Measurements from ENCODE around the gene F2RL1.

Gene F2RL1

GRCh38 chr5:76818844-76819831 lies at the start of gene F2RL1:
TSS of gene F2RL1 (plus strand) at chr5:76819030. CDS start at chr5:76819183, 153 bp downstream.
- H3K4me1 ChIP-seq (ENCODE audit: control insufficient read depth, insufficient read depth, low read length): peaks cover 4% of the 10 kb centered on the region
- peak within 1 kb of the TSS; percentile 65 for H3K4me3 ChIP-seq (ENCODE audit: low read depth, low read length)
- ChIA-PET POLR2A (interaction anchor here (0.5 to 2.1 kb wide), 26 partner anchors 12 to 1301 kb away, joined by 3 to 35 read pairs (median 4); partner anchors contain the start of gene AGGF1), CTCF (interaction anchor here (0.5 to 2.2 kb wide), 8 partner anchors 12 to 1900 kb away, joined by 3 to 22 read pairs (median 3); no protein-coding TSS in a partner anchor)
- H3K9me3 ChIP-seq (ENCODE audit: control insufficient read depth, insufficient read depth, low read depth, low read length): no peaks in the 10 kb centered on the region
- no peaks in the 10 kb centered on the region; a peak in 1 of 3 replicates for H3K36me3 ChIP-seq (ENCODE audit: control insufficient read depth in 2 of 2, insufficient read depth in 1 of 2, low read length in 2 of 2)
- H3K27ac ChIP-seq (ENCODE audit: extremely low read depth, low read depth, low read length): peak within 1 kb of the TSS; percentile 88
- TF ChIP-seq ZNF785 (tag by site-specific recombination; IDR thresholded peaks at IDR 0.05) (no peak), ZNF791 (tag by site-specific recombination; IDR thresholded peaks at IDR 0.05) (no peak), ZNF555 (tag by site-specific recombination; conservative IDR thresholded peaks at IDR 0.05) (no peak), ZNF707 (tag by site-specific recombination; IDR thresholded peaks at IDR 0.05) (no peak), KLF1 (tag by site-specific recombination; IDR thresholded peaks at IDR 0.05) (peak; percentile 76), KLF9 (tag by site-specific recombination; IDR thresholded peaks at IDR 0.05; ENCODE audit: low read depth) (peak; percentile 87), ZNF426 (tag by site-specific recombination; IDR thresholded peaks at IDR 0.05) (no peak), FEZF1 (tag by site-specific recombination; IDR thresholded peaks at IDR 0.05) (no peak), ZNF148 (tag by site-specific recombination; IDR thresholded peaks at IDR 0.05; ENCODE audit: borderline replicate concordance) (no peak), ZNF184 (tag by site-specific recombination; IDR thresholded peaks at IDR 0.05) (no peak), ZNF561 (tag by site-specific recombination; IDR thresholded peaks at IDR 0.05; ENCODE audit: borderline replicate concordance) (peak; percentile 37), ZNF112 (tag by site-specific recombination; IDR thresholded peaks at IDR 0.05) (no peak), SP7 (tag by site-specific recombination; IDR thresholded peaks at IDR 0.05) (peak; percentile 65), YY2 (tag by site-specific recombination; IDR thresholded peaks at IDR 0.05) (peak; percentile 82), SP3 (tag by site-specific recombination; IDR thresholded peaks at IDR 0.05) (peak; percentile 80), WT1 (tag by site-specific recombination; IDR thresholded peaks at IDR 0.05) (peak; percentile 27; the same call in 1 of the 2 replicates), ZNF843 (tag by site-specific recombination; IDR thresholded peaks at IDR 0.05) (peak; percentile 21; the same call in 1 of the 2 replicates), ZNF18 (tag by site-specific recombination; IDR thresholded peaks at IDR 0.05) (peak; percentile 44; the same call in 1 of the 2 replicates), OSR2 (tag by site-specific recombination; IDR thresholded peaks at IDR 0.05) (no peak; the same call in 1 of the 2 replicates), ZNF335 (tag by site-specific recombination; conservative IDR thresholded peaks at IDR 0.05) (peak; percentile 85), ZBTB44 (tag by site-specific recombination; IDR thresholded peaks at IDR 0.05) (no peak), KLF10 (tag by site-specific recombination; IDR thresholded peaks at IDR 0.05) (0 out of 2 replicates have a peak, but pooled peaks have one; percentile 57), ZNF341 (tag by site-specific recombination; IDR thresholded peaks at IDR 0.05; ENCODE audit: low read depth) (peak; percentile 70; the same call in 1 of the 2 replicates), ZBTB20 (tag by site-specific recombination; IDR thresholded peaks at IDR 0.05) (peak; percentile 77; the same call in 1 of the 2 replicates), EGR2 (tag by site-specific recombination; IDR thresholded peaks at IDR 0.05; ENCODE audit: low read depth) (0 out of 2 replicates have a peak, but pooled peaks have one; percentile 5), ZNF792 (tag by site-specific recombination; IDR thresholded peaks at IDR 0.05) (no peak), ZNF629 (tag by site-specific recombination; IDR thresholded peaks at IDR 0.05) (peak; percentile 59), ZNF621 (tag by site-specific recombination; IDR thresholded peaks at IDR 0.05) (no peak), SP2 (tag by site-specific recombination; IDR thresholded peaks at IDR 0.05) (peak; percentile 74), PRDM1 (tag by site-specific recombination; IDR thresholded peaks at IDR 0.05) (peak; percentile 89), ZNF560 (tag by site-specific recombination; IDR thresholded peaks at IDR 0.05; ENCODE audit: borderline replicate concordance) (no peak)
